Subcutaneous adipose tissue (tissue), 4 donors: ENCODE data around the gene RNASE8. TPM values are rescaled to one million over a fixed set of nuclear protein-coding genes. Genes with fewer than 3 reads are reported as not detected.

ENCODE experiments used
- CTCF ChIP-seq: fragments of 450-650 bp; IDR thresholded peaks from one replicate; pipeline ENCODE4 v1.5.1; 2016; ENCODE audit warnings: low read depth, mild to moderate bottlenecking, control low read depth, antibody characterized with exemption, moderate library complexity
- total RNA-seq, 4 donors: library from RNA; depleted of rRNA; stranded (reverse); fragments of >200 nt; gene quantifications; one replicate each; pipeline ENCODE4 v1.1.0, GENCODE V29; 2016

The RNASE8 gene
- not detected for total RNA-seq

GRCh38 chr14:21057803-21058675 lies at the start of gene RNASE8:
TSS of gene RNASE8 (plus strand) at chr14:21057822. CDS start at chr14:21057893, 71 bp downstream.
- TF ChIP-seq CTCF, result no peak

- TF ChIP-seq CTCF, result no peak
Measured at GRCh38 chr14:21011136-21011535, 46.5 kb upstream of the RNASE8 start.

GRCh38 chr14:21014761-21015190 lies 42.8 kb upstream of the RNASE8 start:
- TF ChIP-seq CTCF, result no peak

- no peak for TF ChIP-seq CTCF
Measured at GRCh38 chr14:21015312-21015711, 42.3 kb upstream of the RNASE8 start.

GRCh38 chr14:21016413-21017190 lies 41.0 kb upstream of the RNASE8 start:
- no peak for TF ChIP-seq CTCF

GRCh38 chr14:21017528-21018245 lies 39.9 kb upstream of the RNASE8 start:
- no peak for TF ChIP-seq CTCF

- TF ChIP-seq CTCF, result no peak
Measured at GRCh38 chr14:21018286-21018685, 39.3 kb upstream of the RNASE8 start.
